ENCODE data around the gene BPNT1.
A peak's percentile ranks its signal among the peaks of the same experiment; 100 is the strongest.

BPNT1 gene

DNA sequence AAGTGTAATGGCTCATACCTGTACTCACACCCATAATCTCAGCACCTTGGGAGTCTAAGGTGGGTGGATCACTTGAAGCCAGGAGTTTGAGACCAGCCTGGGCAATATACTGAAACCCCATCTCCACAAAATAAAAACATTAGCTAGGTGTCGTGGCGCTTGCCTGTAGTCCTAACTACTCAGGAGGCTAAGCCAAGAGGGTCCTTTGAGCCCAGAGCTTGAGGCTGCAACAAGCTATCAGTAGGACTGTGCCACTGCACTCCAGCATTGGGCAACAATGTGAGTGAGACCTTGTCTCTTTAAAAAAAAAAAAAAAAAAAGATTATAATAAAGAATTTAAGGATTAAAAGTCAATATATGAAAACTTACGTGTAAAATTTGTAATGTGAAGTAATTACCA, 11.7 kb downstream of the BPNT1 start:
- no peaks in the 10 kb centered on the region for H3K4me1 ChIP-seq (ENCODE audit: control extremely low read depth in 1 of 4, control insufficient read depth in 4 of 4, insufficient read depth in 4 of 4, low read length in 3 of 4)
- POLR2A ChIA-PET = no interaction called here
- CTCF ChIA-PET = interaction anchor here (0.5 kb wide), 1 partner anchor 26 kb away, joined by 3 read pairs; no protein-coding TSS in a partner anchor
- no peaks in the 10 kb centered on the region for H3K27me3 ChIP-seq (replicated peaks in 2 of 5; ENCODE audit: control insufficient read depth in 4 of 5, insufficient read depth in 5 of 5, low read length in 4 of 5)
- WGBS (ENCODE audit: insufficient coverage) = 100% methylated on average over 2 of the region's 3 CpGs
- DNase-seq = peak in 2 of 3 donors; percentile 4 to 9
- no peak overlapping the region for H3K4me3 ChIP-seq (ENCODE audit: control insufficient read depth in 1 of 7, extremely low read depth in 1 of 7, insufficient read depth in 4 of 7, low read depth in 2 of 7, low read length in 6 of 7)
- no peak overlapping the region for H3K27ac ChIP-seq (ENCODE audit: insufficient read depth in 1 of 2, low read depth in 1 of 2, low read length in 2 of 2, poor library complexity in 1 of 2, severe bottlenecking in 2 of 2)
- peaks cover 5 to 9% (median 7%) of the 10 kb centered on the region in 4 experiments for H3K36me3 ChIP-seq (ENCODE audit: control insufficient read depth in 4 of 4, insufficient read depth in 4 of 4, low read length in 3 of 4)
- no peaks in the 10 kb centered on the region for H3K9me3 ChIP-seq (ENCODE audit: control extremely low read depth in 1 of 5, control insufficient read depth in 4 of 5, insufficient read depth in 2 of 5, low read depth in 1 of 5, low read length in 4 of 5)

DNA sequence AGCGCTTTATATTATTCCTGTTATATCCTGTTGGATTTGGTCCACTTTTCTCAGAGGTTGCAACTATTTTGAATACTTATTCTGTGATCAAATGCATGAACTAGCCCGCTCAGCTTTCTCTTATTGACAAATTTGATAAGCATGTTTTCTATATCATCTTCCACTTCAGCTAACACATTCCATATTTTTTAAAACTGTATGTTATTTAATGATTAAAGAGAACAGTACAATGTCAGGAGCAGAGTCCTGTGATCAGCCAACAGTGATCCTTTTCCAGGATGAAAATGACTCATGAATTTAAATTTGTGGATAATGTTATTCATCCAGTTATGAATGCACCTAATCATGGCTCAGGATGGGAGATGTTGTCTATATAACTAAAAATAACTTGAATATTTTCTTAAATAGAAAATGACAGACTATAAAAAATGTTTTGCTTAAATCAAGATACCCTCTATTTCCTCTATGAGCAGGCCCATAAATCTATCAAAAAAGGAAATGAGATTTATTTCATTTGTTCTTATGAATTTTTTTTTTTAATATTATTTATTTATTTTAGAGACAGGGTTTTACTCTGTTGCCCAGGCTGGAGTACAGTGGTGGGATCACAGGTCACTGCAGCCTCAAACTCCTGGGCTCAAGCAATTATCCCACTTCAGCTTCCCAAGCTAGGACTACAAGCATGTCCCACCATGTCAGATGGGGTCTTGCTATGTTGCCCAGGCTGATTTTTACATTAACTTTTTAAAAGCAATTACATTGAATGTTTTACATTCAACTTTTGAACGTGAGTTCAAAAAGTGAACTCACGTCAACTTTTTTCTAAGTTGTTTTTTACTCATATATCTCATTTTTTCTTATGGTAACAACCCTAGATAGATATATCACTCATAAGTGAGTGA, 12.5 kb downstream of the BPNT1 start:
- Histone ChIP-seq H3K4me1 (ENCODE audit: control extremely low read depth in 1 of 4, control insufficient read depth in 4 of 4, insufficient read depth in 4 of 4, low read length in 3 of 4) (no peaks in the 10 kb centered on the region), H3K4me3 (ENCODE audit: control insufficient read depth in 1 of 7, extremely low read depth in 1 of 7, insufficient read depth in 4 of 7, low read depth in 2 of 7, low read length in 6 of 7) (no peak overlapping the region), H3K27ac (ENCODE audit: insufficient read depth in 1 of 2, low read depth in 1 of 2, low read length in 2 of 2, poor library complexity in 1 of 2, severe bottlenecking in 2 of 2) (no peak overlapping the region), H3K27me3 (replicated peaks in 2 of 5; ENCODE audit: control insufficient read depth in 4 of 5, insufficient read depth in 5 of 5, low read length in 4 of 5) (no peaks in the 10 kb centered on the region), H3K36me3 (ENCODE audit: control insufficient read depth in 4 of 4, insufficient read depth in 4 of 4, low read length in 3 of 4) (peaks cover 11 to 17% (median 12%) of the 10 kb centered on the region in 4 experiments), H3K9me3 (ENCODE audit: control extremely low read depth in 1 of 5, control insufficient read depth in 4 of 5, insufficient read depth in 2 of 5, low read depth in 1 of 5, low read length in 4 of 5) (no peaks in the 10 kb centered on the region)
- no peak for DNase-seq
- ChIA-PET POLR2A (no interaction called here), CTCF (no interaction called here)
- whole genome bisulfite sequencing (ENCODE audit: insufficient coverage) = 100% methylated on average over 1 of the region's 4 CpGs

DNA sequence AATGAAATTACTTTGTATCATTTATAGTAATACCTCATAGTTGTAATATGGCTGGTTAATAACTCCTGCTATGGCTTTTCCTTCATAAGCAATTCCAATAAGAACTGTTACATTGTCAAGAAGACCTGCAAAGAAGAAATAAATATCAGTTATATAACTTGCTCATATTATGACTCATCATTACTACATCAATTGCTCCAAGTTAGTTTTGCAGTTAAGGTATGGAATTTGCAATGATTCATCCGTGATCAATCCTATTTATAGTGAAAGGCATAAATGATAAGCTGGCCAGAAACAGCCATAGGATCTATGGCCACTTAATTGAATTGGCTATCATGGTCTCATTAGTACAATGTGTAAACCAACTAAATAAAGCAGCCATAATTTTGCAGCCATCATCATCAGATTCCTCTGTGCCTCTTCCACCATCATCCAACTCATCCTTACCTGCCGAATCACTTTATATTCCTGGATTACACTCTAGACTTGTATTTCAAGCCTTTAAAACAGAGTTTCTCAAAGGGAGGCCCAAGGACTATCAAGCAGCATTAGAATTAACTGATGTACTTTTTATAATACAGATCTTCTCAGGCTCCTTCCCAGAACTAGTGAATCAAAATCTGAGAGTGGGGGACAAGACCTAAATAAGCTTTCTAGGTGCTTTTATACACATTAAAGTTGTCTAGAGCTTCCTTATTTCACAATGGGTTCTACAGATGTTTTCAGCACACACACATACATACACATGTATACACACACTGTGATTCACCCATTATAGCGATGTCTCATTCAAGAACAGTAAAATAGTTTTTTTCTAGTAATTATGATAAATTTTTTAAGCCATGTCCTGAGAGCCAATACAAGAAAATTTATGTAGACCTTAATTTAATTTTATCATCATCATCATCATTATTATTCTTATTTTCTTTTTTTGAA, 22.1 kb downstream of the BPNT1 start:
- POLR2A ChIA-PET = no interaction called here
- H3K27ac ChIP-seq (ENCODE audit: insufficient read depth in 1 of 2, low read depth in 1 of 2, low read length in 2 of 2, poor library complexity in 1 of 2, severe bottlenecking in 2 of 2) = no peak overlapping the region
- no peak overlapping the region for H3K4me3 ChIP-seq (ENCODE audit: control insufficient read depth in 1 of 7, extremely low read depth in 1 of 7, insufficient read depth in 4 of 7, low read depth in 2 of 7, low read length in 6 of 7)
- no peaks in the 10 kb centered on the region for H3K27me3 ChIP-seq (replicated peaks in 2 of 5; ENCODE audit: control insufficient read depth in 4 of 5, insufficient read depth in 5 of 5, low read length in 4 of 5)
- no peaks in the 10 kb centered on the region for H3K4me1 ChIP-seq (ENCODE audit: control extremely low read depth in 1 of 4, control insufficient read depth in 4 of 4, insufficient read depth in 4 of 4, low read length in 3 of 4)
- H3K9me3 ChIP-seq (ENCODE audit: control extremely low read depth in 1 of 5, control insufficient read depth in 4 of 5, insufficient read depth in 2 of 5, low read depth in 1 of 5, low read length in 4 of 5) = no peaks in the 10 kb centered on the region
- H3K36me3 ChIP-seq (ENCODE audit: control insufficient read depth in 4 of 4, insufficient read depth in 4 of 4, low read length in 3 of 4) = peaks cover 18 to 56% (median 33%) of the 10 kb centered on the region in 4 experiments
- WGBS (ENCODE audit: insufficient coverage) = 100% methylated on average over 1 of the region's 3 CpGs
- no peak for DNase-seq
- CTCF ChIA-PET = interaction anchor here (0.8 kb wide), 1 partner anchor 14 kb away, joined by 4 read pairs; no protein-coding TSS in a partner anchor

DNA sequence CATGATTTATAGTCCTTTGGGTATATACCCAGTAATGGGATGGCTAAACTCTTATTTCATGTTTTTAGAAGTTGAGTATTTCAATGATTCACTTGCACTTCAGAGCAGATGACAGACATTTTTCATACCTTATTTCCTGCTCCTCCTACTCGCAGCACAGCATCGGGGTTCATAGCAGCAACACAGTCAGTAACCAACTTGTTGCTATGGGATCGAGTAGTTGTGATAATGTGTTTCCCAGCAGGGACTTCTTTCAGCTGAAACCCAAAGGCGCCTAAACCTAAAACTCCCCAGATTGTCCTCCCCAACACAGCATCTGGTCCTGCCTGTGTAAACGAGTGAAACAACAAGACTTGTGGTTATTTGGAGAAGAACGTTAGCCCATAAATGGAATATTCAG, 27.0 kb downstream of the BPNT1 start:
- H3K27ac ChIP-seq (ENCODE audit: insufficient read depth in 1 of 2, low read depth in 1 of 2, low read length in 2 of 2, poor library complexity in 1 of 2, severe bottlenecking in 2 of 2) = no peak overlapping the region
- H3K4me3 ChIP-seq (ENCODE audit: control insufficient read depth in 1 of 7, extremely low read depth in 1 of 7, insufficient read depth in 4 of 7, low read depth in 2 of 7, low read length in 6 of 7) = no peak overlapping the region
- H3K9me3 ChIP-seq (ENCODE audit: control extremely low read depth in 1 of 5, control insufficient read depth in 4 of 5, insufficient read depth in 2 of 5, low read depth in 1 of 5, low read length in 4 of 5) = no peaks in the 10 kb centered on the region
- peaks cover 12 to 54% (median 26%) of the 10 kb centered on the region in 4 experiments for H3K36me3 ChIP-seq (ENCODE audit: control insufficient read depth in 4 of 4, insufficient read depth in 4 of 4, low read length in 3 of 4)
- no peaks in the 10 kb centered on the region for H3K4me1 ChIP-seq (ENCODE audit: control extremely low read depth in 1 of 4, control insufficient read depth in 4 of 4, insufficient read depth in 4 of 4, low read length in 3 of 4)
- DNase-seq = no peak
- 94% methylated on average over 2 of the region's 6 CpGs for WGBS (ENCODE audit: insufficient coverage)
- POLR2A ChIA-PET = no interaction called here
- H3K27me3 ChIP-seq (replicated peaks in 2 of 5; ENCODE audit: control insufficient read depth in 4 of 5, insufficient read depth in 5 of 5, low read length in 4 of 5) = no peaks in the 10 kb centered on the region
- CTCF ChIA-PET = no interaction called here

DNA sequence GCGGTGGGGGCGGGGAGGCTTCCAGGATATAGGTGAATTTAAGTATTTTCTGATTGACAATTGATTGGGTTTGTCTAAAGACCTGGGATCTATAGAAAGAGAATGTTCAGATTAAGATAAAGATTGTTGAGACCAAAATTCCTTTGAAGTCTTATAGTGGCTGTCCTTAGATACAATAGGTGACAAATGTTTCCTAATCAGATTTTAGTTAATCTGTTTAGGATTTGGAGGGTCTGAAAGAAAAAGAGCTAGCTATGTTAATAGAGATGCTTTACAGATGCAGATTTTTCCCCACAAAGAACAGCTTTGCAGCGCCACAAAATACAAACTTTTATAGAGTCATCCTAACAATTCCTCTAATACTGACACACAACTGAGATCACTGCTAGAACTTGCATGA, 28.7 kb downstream of the BPNT1 start:
- Histone ChIP-seq H3K9me3 (ENCODE audit: control extremely low read depth in 1 of 5, control insufficient read depth in 4 of 5, insufficient read depth in 2 of 5, low read depth in 1 of 5, low read length in 4 of 5) (no peaks in the 10 kb centered on the region), H3K27me3 (replicated peaks in 2 of 5; ENCODE audit: control insufficient read depth in 4 of 5, insufficient read depth in 5 of 5, low read length in 4 of 5) (no peaks in the 10 kb centered on the region), H3K4me1 (ENCODE audit: control extremely low read depth in 1 of 4, control insufficient read depth in 4 of 4, insufficient read depth in 4 of 4, low read length in 3 of 4) (no peaks in the 10 kb centered on the region), H3K27ac (ENCODE audit: insufficient read depth in 1 of 2, low read depth in 1 of 2, low read length in 2 of 2, poor library complexity in 1 of 2, severe bottlenecking in 2 of 2) (no peak overlapping the region), H3K4me3 (ENCODE audit: control insufficient read depth in 1 of 7, extremely low read depth in 1 of 7, insufficient read depth in 4 of 7, low read depth in 2 of 7, low read length in 6 of 7) (no peak overlapping the region), H3K36me3 (ENCODE audit: control insufficient read depth in 4 of 4, insufficient read depth in 4 of 4, low read length in 3 of 4) (peaks cover 5 to 44% (median 21%) of the 10 kb centered on the region in 4 experiments)
- 100% methylated on average over 3 of the region's 3 CpGs for WGBS (ENCODE audit: insufficient coverage)
- ChIA-PET CTCF (no interaction called here), POLR2A (no interaction called here)
- DNase-seq = no peak

DNA sequence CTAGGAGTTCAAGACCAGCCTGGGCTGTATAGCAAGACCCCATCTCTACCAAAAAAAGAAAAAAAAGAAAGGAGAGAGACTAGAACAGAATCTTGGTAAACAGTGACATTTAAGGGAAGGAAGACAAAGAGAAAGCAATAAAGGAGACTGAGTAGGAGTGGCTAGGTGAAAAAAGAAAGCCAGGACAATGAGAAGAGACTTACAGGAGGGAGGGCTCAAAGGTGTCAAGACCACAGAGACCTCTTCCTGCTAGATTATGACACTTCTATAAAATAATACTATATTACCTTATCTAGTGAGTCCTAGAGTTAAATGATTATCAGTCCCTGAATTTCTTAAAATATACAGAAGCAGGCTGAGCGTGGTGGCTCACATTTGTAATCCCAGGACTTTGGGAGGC, 33.2 kb downstream of the BPNT1 start:
- no peak overlapping the region for H3K4me3 ChIP-seq (ENCODE audit: control insufficient read depth in 1 of 7, extremely low read depth in 1 of 7, insufficient read depth in 4 of 7, low read depth in 2 of 7, low read length in 6 of 7)
- CTCF ChIA-PET = no interaction called here
- no peak overlapping the region for H3K27ac ChIP-seq (ENCODE audit: insufficient read depth in 1 of 2, low read depth in 1 of 2, low read length in 2 of 2, poor library complexity in 1 of 2, severe bottlenecking in 2 of 2)
- POLR2A ChIA-PET = no interaction called here
- H3K4me1 ChIP-seq (ENCODE audit: control extremely low read depth in 1 of 4, control insufficient read depth in 4 of 4, insufficient read depth in 4 of 4, low read length in 3 of 4) = no peaks in the 10 kb centered on the region
- no CpG with 5 or more reads among the region's 1 CpG for WGBS (ENCODE audit: insufficient coverage)
- H3K27me3 ChIP-seq (replicated peaks in 2 of 5; ENCODE audit: control insufficient read depth in 4 of 5, insufficient read depth in 5 of 5, low read length in 4 of 5) = no peaks in the 10 kb centered on the region
- H3K36me3 ChIP-seq (ENCODE audit: control insufficient read depth in 4 of 4, insufficient read depth in 4 of 4, low read length in 3 of 4) = peaks cover 0 to 14% (median 3%) of the 10 kb centered on the region in 4 experiments
- DNase-seq = no peak
- no peaks in the 10 kb centered on the region for H3K9me3 ChIP-seq (ENCODE audit: control extremely low read depth in 1 of 5, control insufficient read depth in 4 of 5, insufficient read depth in 2 of 5, low read depth in 1 of 5, low read length in 4 of 5)
